Keratinocyte (primary cell): Measurements from ENCODE around the gene VASH2. TPM values are rescaled to one million over a fixed set of nuclear protein-coding genes. Genes with fewer than 3 reads are reported as not detected.

ENCODE experiments used
- DNase-seq: peaks from one replicate; pipeline ENCODE4 v3.0.0-alpha.2; 2011; ENCODE audit warnings: low read depth, missing footprints, low spot score
- FAIRE-seq: peaks from 2 replicates; lab custom pipeline; 2011; peaks lifted over from hg19 to GRCh38; lab: Jason Lieb, UNC
- H2AFZ ChIP-seq: 2 replicates; pipeline ENCODE4 v1.6.0; 2012; ENCODE audit warnings: low read length, control low read depth, inconsistent platforms; ENCODE audit not compliant: control insufficient read depth
- H3K27ac ChIP-seq: 2 replicates; pipeline ENCODE4 v1.5.1; 2011; ENCODE audit warnings: low read length; ENCODE audit not compliant: control insufficient read depth, insufficient read depth
- H3K27me3 ChIP-seq: 3 replicates; pipeline ENCODE4 v1.6.0; 2011; ENCODE audit warnings: low read length; ENCODE audit not compliant: control insufficient read depth, insufficient read depth; ENCODE audit errors: extremely low read depth
- H3K36me3 ChIP-seq, 2 experiments: 2 replicates in 1 of 2; 3 replicates in 1 of 2; pipeline ENCODE4 v1.5.1; 2011; ENCODE audit warnings: low read length in 2 of 2, mild to moderate bottlenecking in 1 of 2; ENCODE audit not compliant: control insufficient read depth in 2 of 2, insufficient read depth in 2 of 2; ENCODE audit errors: extremely low read depth in 1 of 2
- H3K4me1 ChIP-seq: 3 replicates; pipeline ENCODE4 v1.5.1; 2011; ENCODE audit warnings: low read length; ENCODE audit not compliant: control insufficient read depth, insufficient read depth; ENCODE audit errors: extremely low read depth
- H3K4me2 ChIP-seq: 3 replicates; pipeline ENCODE4 v1.6.0; 2011; ENCODE audit warnings: low read depth, low read length; ENCODE audit not compliant: control insufficient read depth, insufficient read depth; ENCODE audit errors: extremely low read depth
- H3K4me3 ChIP-seq, 3 experiments: fragments of 200-600 bp in 1 of 3; sonication (generic) in 1 of 3; 2 replicates in 2 of 3; 3 replicates in 1 of 3; pipeline ENCODE4 v1.5.1; 2011 to 2016; ENCODE audit warnings: low read length in 3 of 3, mild to moderate bottlenecking in 3 of 3, control low read depth in 2 of 3, inconsistent platforms in 1 of 3, low read depth in 1 of 3, mixed read lengths in 1 of 3, mixed run types in 1 of 3, moderate library complexity in 1 of 3; ENCODE audit not compliant: control insufficient read depth in 2 of 3, insufficient read depth in 2 of 3; ENCODE audit errors: extremely low read depth in 1 of 3
- H3K79me2 ChIP-seq: 2 replicates; pipeline ENCODE4 v1.6.0; 2012; ENCODE audit warnings: low read length; ENCODE audit not compliant: control insufficient read depth, insufficient read depth
- H3K9ac ChIP-seq: 3 replicates; pipeline ENCODE4 v1.6.0; 2011; ENCODE audit warnings: low read length; ENCODE audit not compliant: control insufficient read depth, insufficient read depth; ENCODE audit errors: extremely low read depth
- H3K9me1 ChIP-seq: 3 replicates; pipeline ENCODE4 v1.6.0; 2011; ENCODE audit warnings: low read length; ENCODE audit not compliant: control insufficient read depth, insufficient read depth; ENCODE audit errors: extremely low read depth
- H3K9me3 ChIP-seq: 2 replicates; pipeline ENCODE4 v1.5.1; 2012; ENCODE audit warnings: low read depth, low read length; ENCODE audit not compliant: control insufficient read depth
- H4K20me1 ChIP-seq: 3 replicates; pipeline ENCODE4 v1.6.0; 2011; ENCODE audit warnings: low read length; ENCODE audit not compliant: control insufficient read depth, insufficient read depth; ENCODE audit errors: extremely low read depth
- CTCF ChIP-seq, 3 experiments: IDR thresholded peaks in 1 of 3; conservative IDR thresholded peaks in 1 of 3; optimal IDR thresholded peaks in 1 of 3; 2 replicates in 2 of 3; 3 replicates in 1 of 3; pipeline versions ENCODE3 to v1.5.1; 2011; ENCODE audit warnings: low read length in 3 of 3, mild to moderate bottlenecking in 3 of 3, moderate library complexity in 2 of 3, control low read depth in 1 of 3, inconsistent platforms in 1 of 3; ENCODE audit not compliant: insufficient read depth in 2 of 3; ENCODE audit errors: extremely low read depth in 1 of 3
- EZH2 ChIP-seq: IDR thresholded peaks from one replicate; pipeline ENCODE4 v1.6.1; 2012; ENCODE audit warnings: inconsistent platforms, mild to moderate bottlenecking, low read length, moderate library complexity
- dilution Hi-C: fragments of 300-500 bp; cut with MboI; formaldehyde crosslinking; loops from one replicate; pipeline ENCODE4 v1.7.0; 2020; ENCODE audit warnings: low sequenced_read_pairs; ENCODE audit not compliant: extremely low pct_ligation_motif_present
- polyA plus RNA-seq, 5 experiments: library from polyadenylated mRNA; depleted of rRNA in 3 of 5; stranded (reverse) in 3 of 5; stranded (forward) in 1 of 5; unstranded in 1 of 5; fragments of >200 nt; gene quantifications; 1 replicate in 1 of 5; 2 replicates in 3 of 5; 3 replicates in 1 of 5; pipeline versions ENCODE4 v1.2.1 to v1.2.3, GENCODE V29; 2011 to 2012; ENCODE audit warnings: missing spikeins in 2 of 5, low read depth in 1 of 5, low replicate concordance in 1 of 5

The VASH2 gene
- polyA plus RNA-seq, 1 donor (not counting 4 experiments of a cell fraction or from before 2014, with no cell fraction given): 0.04 TPM

- no peak for DNase-seq
- Histone ChIP-seq H3K36me3 (no peaks in the 10 kb centered on the region), H2AFZ (no peak overlapping the region), H3K9me3 (no peaks in the 10 kb centered on the region), H3K4me1 (no peaks in the 10 kb centered on the region), H3K9ac (no peak overlapping the region), H3K27me3 (no peaks in the 10 kb centered on the region), H3K79me2 (no peaks in the 10 kb centered on the region), H3K4me2 (no peak overlapping the region), H3K4me3 (no peak overlapping the region), H3K9me1 (no peaks in the 10 kb centered on the region), H3K27ac (no peak overlapping the region), H4K20me1 (no peaks in the 10 kb centered on the region)
- TF ChIP-seq EZH2 (no peak), CTCF (optimal IDR thresholded peaks at IDR 0.05 in 1 of 3, IDR thresholded peaks at IDR 0.05 in 1 of 3, conservative IDR thresholded peaks at IDR 0.05 in 1 of 3; ENCODE audit: extremely low read depth in 1 of 3, insufficient read depth in 2 of 3, low read length in 3 of 3) (no peak)
- dilution Hi-C loops: no loop called here
- no peak for FAIRE-seq
Observed at GRCh38 chr1:212935387-212935981, 14.9 kb upstream of the VASH2 start.

- Histone ChIP-seq H3K27me3 (no peaks in the 10 kb centered on the region), H3K4me1 (no peaks in the 10 kb centered on the region), H3K9me3 (no peaks in the 10 kb centered on the region), H3K9me1 (no peaks in the 10 kb centered on the region), H3K9ac (no peak overlapping the region), H3K79me2 (no peaks in the 10 kb centered on the region), H3K4me2 (no peak overlapping the region), H4K20me1 (no peaks in the 10 kb centered on the region), H3K36me3 (no peaks in the 10 kb centered on the region), H3K27ac (no peak overlapping the region), H3K4me3 (no peak overlapping the region), H2AFZ (no peak overlapping the region)
- FAIRE-seq: no peak
- dilution Hi-C loops: no loop called here
- TF ChIP-seq EZH2: no peak
- no peak for TF ChIP-seq CTCF (optimal IDR thresholded peaks at IDR 0.05 in 1 of 3, IDR thresholded peaks at IDR 0.05 in 1 of 3, conservative IDR thresholded peaks at IDR 0.05 in 1 of 3; ENCODE audit: extremely low read depth in 1 of 3, insufficient read depth in 2 of 3, low read length in 3 of 3)
- DNase-seq: no peak
Observed at GRCh38 chr1:212937034-212937433, 13.3 kb upstream of the VASH2 start.
